ENCODE results near the gene GPR152.
"Not testable (repeated sequence)": the region's sequence is repeated elsewhere in the genome, so short reads cannot be mapped to it uniquely, and the experiment has no call there.

Gene GPR152

DNA sequence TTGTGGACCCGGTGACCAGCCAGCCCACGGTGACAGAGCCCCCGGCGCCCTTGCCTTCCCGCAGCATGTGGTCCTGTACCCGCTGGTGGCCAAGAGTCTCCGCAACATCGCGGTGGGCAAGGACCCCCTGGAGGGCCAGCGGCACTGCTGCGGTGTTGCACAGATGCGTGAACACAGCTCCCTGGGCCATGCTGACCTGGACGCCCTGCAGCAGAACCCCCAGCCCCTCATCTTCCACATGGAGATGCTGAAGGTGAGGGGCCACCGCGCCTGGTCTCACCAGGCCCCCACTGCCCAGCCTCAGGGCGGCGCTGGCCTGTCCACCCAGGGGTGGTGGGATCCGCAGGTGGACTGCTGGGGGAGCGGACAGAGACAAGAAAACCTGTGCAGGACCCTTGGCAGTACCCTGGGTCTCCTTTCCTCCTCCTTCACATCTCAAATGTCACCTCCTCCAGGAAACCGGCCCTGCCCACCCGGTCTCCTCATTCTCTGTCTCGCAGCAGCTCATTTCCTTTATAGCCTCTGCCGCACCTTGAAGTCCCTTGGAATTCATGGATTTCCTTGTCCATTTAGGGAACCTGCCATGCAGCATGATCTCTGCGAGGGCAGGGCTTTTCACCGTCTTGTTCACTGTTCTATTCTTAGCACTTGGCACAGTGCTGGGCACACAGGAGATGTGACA, 36.8 kb upstream of the GPR152 start:
- no peak for DNase-seq (ENCODE audit: low spot score)

GRCh38 chr11:67486481-67487195, 34.1 kb upstream of the GPR152 start:
- no peak for DNase-seq (ENCODE audit: low spot score)

DNA sequence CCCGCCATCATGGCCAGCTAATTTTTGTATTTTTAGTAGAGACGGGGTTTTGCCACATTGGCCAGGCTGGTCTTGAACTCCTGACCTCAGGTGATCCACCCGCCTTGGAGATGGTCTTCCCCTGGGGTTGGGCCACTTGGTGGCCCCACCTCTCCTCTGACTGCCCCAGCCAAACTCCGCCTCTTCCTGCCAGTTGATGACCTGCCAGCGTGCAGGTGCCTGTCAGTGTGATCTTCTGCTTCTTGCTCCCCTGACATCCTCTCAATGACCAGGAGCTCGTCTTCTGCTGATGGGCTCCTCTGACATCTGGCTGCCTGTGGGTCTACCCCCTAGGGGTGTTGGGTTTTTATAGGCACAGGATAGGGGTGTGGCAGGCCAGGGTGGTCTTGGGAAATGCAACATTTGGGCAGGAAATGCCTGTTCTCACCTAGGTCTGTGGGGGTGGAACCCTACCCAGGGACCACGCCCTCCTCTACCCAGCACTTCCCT, 33.4 kb upstream of the GPR152 start:
- not testable (repeated sequence) for DNase-seq (ENCODE audit: low spot score)

- DNase-seq (ENCODE audit: low spot score): no peak
These were observed 32.4 kb upstream of the GPR152 start for GRCh38 chr11:67484847-67485311.

DNA sequence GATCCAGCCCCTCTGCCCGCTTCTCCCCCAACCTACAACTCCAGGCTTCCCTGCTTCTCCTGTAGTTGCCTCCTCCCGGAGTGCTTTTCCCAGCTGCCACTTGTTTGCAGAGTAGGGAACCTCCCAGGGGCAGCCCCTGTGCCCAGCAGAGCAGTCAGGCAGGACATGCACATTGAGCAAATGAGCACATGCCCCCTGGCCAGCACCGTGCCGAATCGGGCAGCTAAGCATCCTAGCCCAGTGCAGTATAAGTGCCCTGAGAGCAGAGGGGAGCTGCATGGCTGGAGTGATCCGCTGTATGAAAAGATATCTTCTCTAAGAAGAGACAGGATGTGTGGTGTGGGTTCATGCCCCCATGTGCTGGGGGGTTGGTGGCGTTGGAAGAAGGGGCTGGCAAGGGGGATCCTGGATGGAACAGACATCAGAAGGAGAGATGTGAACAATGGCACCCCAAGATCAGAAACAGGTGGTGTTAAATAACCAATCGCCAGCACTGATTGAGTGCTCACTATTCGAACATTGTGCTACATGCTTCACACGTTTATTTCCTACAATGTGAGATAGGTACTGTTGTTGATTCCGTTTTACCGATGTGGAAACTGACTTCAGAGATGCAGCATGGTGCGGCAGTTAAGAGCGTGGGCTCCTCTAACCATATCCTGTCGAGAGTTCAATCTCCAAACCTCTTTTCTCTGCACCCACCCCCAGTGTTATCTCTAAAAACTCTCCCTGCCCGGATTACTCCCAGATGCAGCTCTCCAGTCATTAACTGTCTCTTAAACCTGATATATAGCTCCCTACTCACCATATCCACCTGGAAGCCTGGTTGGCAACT, 31.5 kb upstream of the GPR152 start:
- DNase-seq (ENCODE audit: low spot score): no peak

DNA sequence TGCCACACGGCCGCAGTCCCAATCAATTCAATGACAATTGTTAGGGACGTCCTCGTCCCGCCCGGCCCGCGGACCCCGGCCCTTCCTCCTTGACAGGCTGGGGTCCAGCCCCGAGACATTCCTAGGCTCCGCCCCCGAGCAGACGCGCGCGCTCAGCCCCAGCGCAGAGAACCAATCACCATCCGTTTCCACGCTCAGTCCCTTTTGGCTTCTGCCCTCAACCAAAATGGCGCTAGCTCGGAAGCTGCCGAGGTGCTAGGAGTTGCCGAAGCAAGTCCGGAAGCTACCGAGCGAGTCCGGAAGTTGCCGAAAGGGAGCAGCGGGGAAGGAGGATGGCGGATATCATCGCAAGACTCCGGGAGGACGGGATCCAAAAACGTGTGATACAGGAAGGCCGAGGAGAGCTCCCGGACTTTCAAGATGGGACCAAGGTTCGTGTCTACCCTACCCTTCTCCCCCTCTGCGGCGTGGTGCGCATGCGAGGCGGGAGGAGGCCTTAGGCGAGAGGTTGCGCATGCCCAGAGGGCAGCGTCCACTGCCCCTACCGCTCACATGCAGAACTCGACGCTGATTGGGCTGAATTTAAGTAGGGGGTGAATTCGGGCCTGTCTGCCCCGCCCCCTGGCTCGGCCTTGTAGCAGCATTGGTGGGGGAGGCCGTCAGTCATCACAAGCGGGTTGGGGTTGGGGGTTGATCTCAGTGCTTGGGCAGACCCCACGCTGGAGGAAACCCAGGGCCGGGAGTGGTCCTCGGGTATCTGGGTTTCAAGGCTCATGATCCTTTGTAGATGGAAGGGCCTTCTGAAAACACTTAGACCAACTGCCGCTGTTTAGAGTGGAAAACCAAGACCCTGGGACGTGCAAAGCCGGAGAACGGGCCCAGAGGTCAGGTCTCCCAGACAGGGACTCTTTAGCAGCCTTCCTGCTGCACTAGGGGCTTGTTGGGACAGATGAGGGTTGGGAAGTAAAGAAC, 30.6 kb upstream of the GPR152 start, which contains the start of gene AIP:
AIP (plus strand) TSS at position 200 of the 972 bp plus-strand sequence; CDS start at position 333, 133 bp downstream.
- DNase-seq (ENCODE audit: low spot score): peak; percentile 100

- no peak for DNase-seq (ENCODE audit: low spot score)
These were observed 29.8 kb upstream of the GPR152 start for GRCh38 chr11:67482275-67482826.

GRCh38 chr11:67477344-67478050, 25.0 kb upstream of the GPR152 start:
- DNase-seq (ENCODE audit: low spot score): not testable (repeated sequence)

GRCh38 chr11:67476692-67477091, 24.2 kb upstream of the GPR152 start:
- DNase-seq (ENCODE audit: low spot score): not testable (repeated sequence)

DNA sequence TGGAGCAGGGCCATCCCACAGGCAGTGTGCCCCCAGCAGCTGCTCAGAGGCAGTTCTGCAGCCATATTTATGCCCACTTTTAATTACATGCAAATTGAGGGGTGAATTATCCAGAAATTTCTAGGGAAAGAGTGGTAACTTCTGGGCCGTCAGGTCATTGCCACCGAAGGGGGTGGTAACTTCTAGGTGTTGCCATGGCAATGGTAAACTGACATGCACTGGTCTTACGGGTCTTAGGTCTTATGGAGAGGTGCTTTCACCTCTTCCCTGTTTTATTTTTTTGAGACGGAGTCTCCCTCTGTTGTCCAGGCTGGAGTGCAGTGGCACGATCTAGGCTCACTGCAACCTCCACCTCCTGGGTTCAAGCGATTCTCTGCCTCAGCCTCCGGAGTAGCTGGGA, 20.4 kb upstream of the GPR152 start:
- no peak for DNase-seq (ENCODE audit: low spot score)

- no peak for DNase-seq (ENCODE audit: low spot score)
These were observed 17.9 kb upstream of the GPR152 start for GRCh38 chr11:67470337-67471002.

GRCh38 chr11:67469508-67469811, 16.9 kb upstream of the GPR152 start:
- DNase-seq (ENCODE audit: low spot score): no peak

- DNase-seq (ENCODE audit: low spot score): peak; percentile 97
These were observed 16.4 kb upstream of the GPR152 start, which contains the start of gene TMEM134 for GRCh38 chr11:67468759-67469507. TMEM134 (minus strand) TSS chr11:67469251; CDS start chr11:67469192, 59 bp downstream.

GRCh38 chr11:67468456-67468758, 15.9 kb upstream of the GPR152 start:
- DNase-seq (ENCODE audit: low spot score): no peak

DNA sequence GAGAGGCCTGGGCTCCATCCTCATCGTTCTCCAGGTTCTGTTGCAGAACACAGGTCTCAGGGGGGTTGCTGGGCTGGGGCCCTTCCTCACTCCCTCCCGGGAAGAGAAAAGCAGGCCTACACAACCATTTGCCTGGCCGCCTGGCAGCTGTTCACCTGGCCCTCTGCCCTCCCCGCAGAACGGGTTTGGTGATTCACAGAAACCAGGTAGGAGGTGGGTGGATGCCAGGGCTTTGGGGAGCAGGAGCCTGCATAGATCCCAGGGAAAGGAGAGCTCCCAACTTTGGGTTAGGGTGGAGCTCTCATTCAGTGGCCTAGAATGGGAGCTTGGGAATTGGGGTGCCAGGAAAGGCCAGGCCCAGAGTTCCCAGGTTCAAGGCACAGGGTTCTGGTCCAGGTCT, 15.5 kb upstream of the GPR152 start:
- DNase-seq (ENCODE audit: low spot score): no peak

DNA sequence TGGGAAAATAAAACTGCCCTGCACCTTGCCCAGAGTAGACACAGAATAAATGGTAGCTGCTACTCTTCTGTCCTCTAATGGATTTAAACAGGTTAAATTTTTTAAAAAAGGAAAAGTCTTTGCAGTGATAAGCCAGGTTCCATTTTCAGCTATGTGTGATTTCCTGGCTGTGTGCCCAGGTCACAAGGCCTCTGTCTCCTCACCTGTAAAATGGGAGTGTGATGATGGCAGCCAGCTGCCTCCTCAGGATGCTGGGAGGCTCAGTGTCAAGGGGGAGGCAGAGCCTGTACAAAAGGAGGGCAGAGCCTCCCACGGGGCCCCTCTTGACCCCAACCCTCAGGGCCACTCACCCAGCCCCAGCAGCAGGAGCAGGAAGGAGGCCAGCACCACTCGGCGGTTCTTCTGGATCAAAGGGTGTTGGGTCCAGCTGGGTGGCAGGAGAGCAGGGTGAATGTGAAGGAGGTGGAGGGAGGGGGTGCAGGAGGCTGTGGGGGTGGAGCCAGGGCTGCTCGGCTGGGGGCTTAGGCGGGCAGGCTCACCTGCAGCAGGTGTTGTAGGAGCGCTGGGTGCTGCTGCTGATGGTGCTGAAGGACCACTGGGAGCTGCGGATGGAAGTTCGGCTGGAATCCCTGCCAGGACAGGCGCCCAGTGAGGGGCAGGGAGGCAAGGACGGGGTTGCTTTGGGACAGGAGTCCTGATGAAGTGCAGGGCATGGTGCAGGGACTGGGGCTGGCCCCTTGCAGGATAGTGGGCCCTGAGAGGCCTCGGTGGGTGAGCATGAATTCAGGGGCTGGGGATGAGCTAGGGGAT, 14.6 kb upstream of the GPR152 start:
- no peak for DNase-seq (ENCODE audit: low spot score)

GRCh38 chr11:67466367-67466766, 13.8 kb upstream of the GPR152 start:
- DNase-seq (ENCODE audit: low spot score): no peak

GRCh38 chr11:67465530-67465929, 13.0 kb upstream of the GPR152 start:
- not testable (repeated sequence) for DNase-seq (ENCODE audit: low spot score)

All from AG08395 (cell line).